ENCODE measurements around the gene TANGO2. TPM values are rescaled to one million over a fixed set of nuclear protein-coding genes. Genes with fewer than 3 reads are reported as not detected.

Gene TANGO2
- total RNA-seq, 1 donor from 2014 or later = 46.8 TPM

GRCh38 chr22:20025401-20026203 is 4.7 kb downstream of the TANGO2 start:
- DNase-seq (ENCODE audit: low read depth in 2 of 2) = no peak

GRCh38 chr22:20026204-20026908 is 5.4 kb downstream of the TANGO2 start:
- no peak for DNase-seq (ENCODE audit: low read depth in 2 of 2)

- DNase-seq (ENCODE audit: low read depth in 2 of 2) = no peak
Measured at GRCh38 chr22:20026996-20027601, 6.2 kb downstream of the TANGO2 start.

- peak; percentile 32 to 40 for DNase-seq (ENCODE audit: low read depth in 2 of 2)
Measured at GRCh38 chr22:20027966-20028854, 7.3 kb downstream of the TANGO2 start.

GRCh38 chr22:20028855-20029549 is 8.1 kb downstream of the TANGO2 start:
- peak in 1 of 2 donors; percentile 36 for DNase-seq (ENCODE audit: low read depth in 2 of 2)

- no peak for DNase-seq (ENCODE audit: low read depth in 2 of 2)
Measured at GRCh38 chr22:20029550-20030225, 8.8 kb downstream of the TANGO2 start.

- no peak for DNase-seq (ENCODE audit: low read depth in 2 of 2)
Measured at GRCh38 chr22:20031732-20032406, 11.0 kb downstream of the TANGO2 start.

- DNase-seq (ENCODE audit: low read depth in 2 of 2) = no peak
Measured at GRCh38 chr22:20032407-20032991, 11.6 kb downstream of the TANGO2 start.

- DNase-seq (ENCODE audit: low read depth in 2 of 2) = no peak
Measured at GRCh38 chr22:20033045-20033706, 12.3 kb downstream of the TANGO2 start.

GRCh38 chr22:20034143-20034542 is 13.2 kb downstream of the TANGO2 start:
- DNase-seq (ENCODE audit: low read depth in 2 of 2) = no peak

- DNase-seq (ENCODE audit: low read depth in 2 of 2) = no peak
Measured at GRCh38 chr22:20035375-20036083, 14.6 kb downstream of the TANGO2 start.

GRCh38 chr22:20036084-20036482 is 15.2 kb downstream of the TANGO2 start:
- no peak for DNase-seq (ENCODE audit: low read depth in 2 of 2)

- DNase-seq (ENCODE audit: low read depth in 2 of 2) = no peak
Measured at GRCh38 chr22:20036535-20037392, 15.9 kb downstream of the TANGO2 start.

- no peak for DNase-seq (ENCODE audit: low read depth in 2 of 2)
Measured at GRCh38 chr22:20037419-20037818, 16.5 kb downstream of the TANGO2 start.

- no peak for DNase-seq (ENCODE audit: low read depth in 2 of 2)
Measured at GRCh38 chr22:20038574-20038973, 17.7 kb downstream of the TANGO2 start.

GRCh38 chr22:20039683-20040325 is 18.9 kb downstream of the TANGO2 start:
- no peak for DNase-seq (ENCODE audit: low read depth in 2 of 2)
